Coronary artery (tissue), 2 donors: ENCODE results near the gene KIF26B.

ENCODE experiments used
- DNase-seq: peaks from one replicate; pipeline ENCODE4 v3.0.0-alpha.2; 2017; ENCODE audit warnings: low spot score
- H3K27ac ChIP-seq, 2 donors: fragments of 200-600 bp; sonication (generic); one replicate each; pipeline ENCODE4 v1.5.1; 2016 to 2019
- H3K4me3 ChIP-seq: fragments of 200-600 bp; sonication (generic); 2 replicates; pipeline ENCODE4 v1.5.1; 2016; ENCODE audit warnings: mild to moderate bottlenecking, moderate library complexity
- TF ChIP-seq, protein P1 (sequence below): fragments of 200-600 bp; sonication (generic); IDR thresholded peaks from one replicate; pipeline ENCODE4 v1.5.1; 2019; ENCODE audit warnings: antibody characterized with exemption

KIF26B gene

DNA sequence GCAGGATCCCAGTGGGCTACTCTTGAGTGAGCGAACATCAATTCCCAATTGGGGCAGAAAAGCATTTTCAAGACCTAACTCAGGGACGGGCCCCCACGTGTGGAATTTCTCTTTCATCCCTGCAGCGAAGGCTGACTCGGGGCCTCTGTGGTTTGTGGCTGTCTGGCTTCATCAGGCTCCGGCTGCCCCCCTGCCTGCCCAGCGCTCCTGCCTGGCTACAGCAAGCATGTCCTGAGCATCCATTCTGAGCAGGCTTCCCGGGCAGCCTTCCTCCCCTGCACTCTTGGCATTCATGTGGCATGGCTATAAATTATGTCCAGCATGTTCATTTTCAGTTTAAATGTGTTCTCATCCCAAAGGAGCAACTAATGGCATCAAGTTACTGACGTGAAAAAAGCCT lies 588.1 kb downstream of the KIF26B start:
- TF ChIP-seq, protein P1, sequence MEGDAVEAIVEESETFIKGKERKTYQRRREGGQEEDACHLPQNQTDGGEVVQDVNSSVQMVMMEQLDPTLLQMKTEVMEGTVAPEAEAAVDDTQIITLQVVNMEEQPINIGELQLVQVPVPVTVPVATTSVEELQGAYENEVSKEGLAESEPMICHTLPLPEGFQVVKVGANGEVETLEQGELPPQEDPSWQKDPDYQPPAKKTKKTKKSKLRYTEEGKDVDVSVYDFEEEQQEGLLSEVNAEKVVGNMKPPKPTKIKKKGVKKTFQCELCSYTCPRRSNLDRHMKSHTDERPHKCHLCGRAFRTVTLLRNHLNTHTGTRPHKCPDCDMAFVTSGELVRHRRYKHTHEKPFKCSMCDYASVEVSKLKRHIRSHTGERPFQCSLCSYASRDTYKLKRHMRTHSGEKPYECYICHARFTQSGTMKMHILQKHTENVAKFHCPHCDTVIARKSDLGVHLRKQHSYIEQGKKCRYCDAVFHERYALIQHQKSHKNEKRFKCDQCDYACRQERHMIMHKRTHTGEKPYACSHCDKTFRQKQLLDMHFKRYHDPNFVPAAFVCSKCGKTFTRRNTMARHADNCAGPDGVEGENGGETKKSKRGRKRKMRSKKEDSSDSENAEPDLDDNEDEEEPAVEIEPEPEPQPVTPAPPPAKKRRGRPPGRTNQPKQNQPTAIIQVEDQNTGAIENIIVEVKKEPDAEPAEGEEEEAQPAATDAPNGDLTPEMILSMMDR, result no peak
- no peak for DNase-seq
- Histone ChIP-seq H3K27ac (no peak overlapping the region), H3K4me3 (no peak overlapping the region)

- Histone ChIP-seq H3K27ac (no peak overlapping the region), H3K4me3 (no peak overlapping the region)
- no peak for DNase-seq
- TF ChIP-seq, protein P1, result no peak
Measured at GRCh38 chr1:245748240-245748639, 593.5 kb downstream of the KIF26B start.

- no peak for DNase-seq
- TF ChIP-seq, protein P1, result no peak
- H3K4me3 ChIP-seq, result no peak overlapping the region
- no peak overlapping the region for H3K27ac ChIP-seq
Measured at GRCh38 chr1:245748646-245749045, 593.9 kb downstream of the KIF26B start.

DNA sequence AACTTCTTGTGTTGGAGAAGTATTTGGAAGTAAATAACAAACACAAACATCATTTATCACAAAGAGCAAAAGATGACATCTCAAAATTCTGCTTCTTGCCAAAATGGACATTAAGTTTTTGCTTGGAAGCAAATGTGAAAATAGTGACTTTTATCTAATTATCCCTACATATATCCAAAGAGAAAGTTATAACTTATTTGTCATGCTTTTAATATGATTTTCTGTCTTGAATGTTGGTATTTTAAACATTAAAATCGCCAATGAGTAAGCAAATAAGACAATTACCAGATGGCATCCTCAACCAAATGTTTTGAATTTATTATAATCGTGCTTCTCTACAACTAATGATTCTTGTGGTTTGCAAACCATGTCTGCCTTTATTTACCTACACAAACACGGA lies 594.3 kb downstream of the KIF26B start:
- H3K4me3 ChIP-seq, result no peak overlapping the region
- no peak overlapping the region for H3K27ac ChIP-seq
- DNase-seq, result no peak
- TF ChIP-seq, protein P1, result no peak

DNA sequence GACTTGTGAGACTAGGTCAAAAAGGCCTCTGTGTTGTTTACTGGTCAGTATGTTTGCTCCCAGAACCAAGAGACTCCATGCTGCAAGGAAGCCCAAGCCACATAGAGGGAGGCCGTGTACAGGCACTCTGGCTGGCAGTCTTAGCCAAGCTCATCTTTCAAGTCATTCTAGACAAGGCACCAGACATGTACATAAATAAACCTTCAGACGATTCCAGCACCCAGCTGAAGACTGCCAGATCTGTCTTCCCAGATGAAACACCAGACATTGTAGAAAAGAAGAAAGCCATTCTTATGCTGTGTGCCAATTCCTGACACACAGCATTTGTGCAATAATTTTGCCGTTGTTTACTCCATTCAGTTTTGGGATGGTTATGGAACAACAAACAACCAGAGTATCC lies 595.5 kb downstream of the KIF26B start:
- Histone ChIP-seq H3K4me3 (no peak overlapping the region), H3K27ac (no peak overlapping the region)
- DNase-seq, result no peak
- TF ChIP-seq, protein P1, result no peak

GRCh38 chr1:245751116-245751515 lies 596.3 kb downstream of the KIF26B start:
- no peak for DNase-seq
- TF ChIP-seq, protein P1, result no peak
- H3K4me3 ChIP-seq, result no peak overlapping the region
- H3K27ac ChIP-seq, result no peak overlapping the region

GRCh38 chr1:245751726-245752470 lies 597.1 kb downstream of the KIF26B start:
- H3K4me3 ChIP-seq, result no peak overlapping the region
- TF ChIP-seq, protein P1, result no peak
- DNase-seq, result no peak
- H3K27ac ChIP-seq, result no peak overlapping the region
